Fibroblast of lung (primary cell): ENCODE results near the gene IL1RAPL2.

Source experiments
- EZH2 ChIP-seq: IDR thresholded peaks from 2 replicates; pipeline ENCODE4 v1.5.1; 2012; ENCODE audit warnings: low read length, control low read depth, mild to moderate bottlenecking; ENCODE audit errors: missing control alignments
- TF ChIP-seq, protein P1 (sequence below), 2 donors: IDR thresholded peaks in 1 of 2; conservative IDR thresholded peaks in 1 of 2; 1 replicate in 1 of 2; 2 replicates in 1 of 2; pipeline ENCODE4 v1.5.1; 2011 to 2012; ENCODE audit warnings: low read length in 2 of 2, control low read depth in 1 of 2, inconsistent platforms in 1 of 2, low read depth in 1 of 2, mild to moderate bottlenecking in 1 of 2

DNA sequence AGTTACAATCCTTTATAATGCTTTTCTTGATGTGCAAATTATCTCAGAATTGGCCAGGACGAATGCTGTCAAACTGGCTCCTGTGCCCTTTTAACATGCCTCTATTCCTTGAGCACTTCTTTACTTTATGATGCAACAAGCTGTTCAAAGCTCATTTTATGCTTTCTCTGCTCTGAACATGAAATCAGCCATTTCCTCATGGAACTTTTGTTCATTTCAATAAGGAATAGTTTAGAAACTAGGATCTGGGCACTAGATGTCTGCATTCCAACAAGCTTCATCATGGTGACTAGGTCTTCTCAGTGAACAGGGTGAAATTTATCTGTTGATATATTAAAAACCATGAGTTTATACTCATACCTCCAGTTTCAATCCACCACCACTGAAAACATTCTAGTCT is 741.8 kb downstream of the IL1RAPL2 start:
- TF ChIP-seq, protein P1, sequence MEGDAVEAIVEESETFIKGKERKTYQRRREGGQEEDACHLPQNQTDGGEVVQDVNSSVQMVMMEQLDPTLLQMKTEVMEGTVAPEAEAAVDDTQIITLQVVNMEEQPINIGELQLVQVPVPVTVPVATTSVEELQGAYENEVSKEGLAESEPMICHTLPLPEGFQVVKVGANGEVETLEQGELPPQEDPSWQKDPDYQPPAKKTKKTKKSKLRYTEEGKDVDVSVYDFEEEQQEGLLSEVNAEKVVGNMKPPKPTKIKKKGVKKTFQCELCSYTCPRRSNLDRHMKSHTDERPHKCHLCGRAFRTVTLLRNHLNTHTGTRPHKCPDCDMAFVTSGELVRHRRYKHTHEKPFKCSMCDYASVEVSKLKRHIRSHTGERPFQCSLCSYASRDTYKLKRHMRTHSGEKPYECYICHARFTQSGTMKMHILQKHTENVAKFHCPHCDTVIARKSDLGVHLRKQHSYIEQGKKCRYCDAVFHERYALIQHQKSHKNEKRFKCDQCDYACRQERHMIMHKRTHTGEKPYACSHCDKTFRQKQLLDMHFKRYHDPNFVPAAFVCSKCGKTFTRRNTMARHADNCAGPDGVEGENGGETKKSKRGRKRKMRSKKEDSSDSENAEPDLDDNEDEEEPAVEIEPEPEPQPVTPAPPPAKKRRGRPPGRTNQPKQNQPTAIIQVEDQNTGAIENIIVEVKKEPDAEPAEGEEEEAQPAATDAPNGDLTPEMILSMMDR (conservative IDR thresholded peaks at IDR 0.05 in 1 of 2, IDR thresholded peaks at IDR 0.05 in 1 of 2; ENCODE audit: low read depth in 1 of 2, low read length in 2 of 2) = no peak
- no peak for TF ChIP-seq EZH2
